Spleen (tissue), 7 donors: ENCODE results near the gene MVK.

ENCODE experiments used
- CTCF ChIP-seq, 11 experiments: fragments of 200-600 bp in 7 of 11; fragments of 450-650 bp in 4 of 11; sonication (generic) in 4 of 11; IDR thresholded peaks in 8 of 11; conservative IDR thresholded peaks in 3 of 11; 1 replicate in 7 of 11; 2 replicates in 4 of 11; pipeline versions ENCODE4 v1.4.0 to v1.8.0; 2016 to 2021; ENCODE audit warnings: antibody characterized with exemption in 11 of 11, inconsistent platforms in 4 of 11, mild to moderate bottlenecking in 1 of 11
- POLR2A ChIP-seq, 3 donors: fragments of 450-650 bp; IDR thresholded peaks; one replicate each; pipeline ENCODE4 v1.5.1; 2017; ENCODE audit warnings: antibody characterized with exemption in 3 of 3, mild to moderate bottlenecking in 1 of 3
- POLR2AphosphoS5 ChIP-seq, 3 donors: sonication (generic); formaldehyde crosslinking; IDR thresholded peaks; one replicate each; pipeline ENCODE4 v1.5.1; 2017; ENCODE audit warnings: antibody characterized with exemption in 3 of 3
- donor health status: DM: no; HTN: no; CAD: no; lungs with moderate emphysema.
- donor health status: DM: no; HTN: no; CAD: no.
- donor health status: DM: no; HTN: no; CAD: no.

GRCh38 chr12:109548258-109548657 is 25.3 kb upstream of the MVK start:
- TF ChIP-seq CTCF (IDR thresholded peaks at IDR 0.05 in 8 of 11, conservative IDR thresholded peaks at IDR 0.05 in 3 of 11), result no peak
- TF ChIP-seq POLR2A (IDR thresholded peaks at IDR 0.05), result no peak
- TF ChIP-seq POLR2AphosphoS5 (IDR thresholded peaks at IDR 0.05), result no peak
